AG20443 (cell line): ENCODE data around the gene SORCS2.

Experiments used
- DNase-seq: peaks from one replicate; pipeline ENCODE4 v3.0.0; 2012; ENCODE audit warnings: low spot score, mixed read lengths

SORCS2 gene

DNA sequence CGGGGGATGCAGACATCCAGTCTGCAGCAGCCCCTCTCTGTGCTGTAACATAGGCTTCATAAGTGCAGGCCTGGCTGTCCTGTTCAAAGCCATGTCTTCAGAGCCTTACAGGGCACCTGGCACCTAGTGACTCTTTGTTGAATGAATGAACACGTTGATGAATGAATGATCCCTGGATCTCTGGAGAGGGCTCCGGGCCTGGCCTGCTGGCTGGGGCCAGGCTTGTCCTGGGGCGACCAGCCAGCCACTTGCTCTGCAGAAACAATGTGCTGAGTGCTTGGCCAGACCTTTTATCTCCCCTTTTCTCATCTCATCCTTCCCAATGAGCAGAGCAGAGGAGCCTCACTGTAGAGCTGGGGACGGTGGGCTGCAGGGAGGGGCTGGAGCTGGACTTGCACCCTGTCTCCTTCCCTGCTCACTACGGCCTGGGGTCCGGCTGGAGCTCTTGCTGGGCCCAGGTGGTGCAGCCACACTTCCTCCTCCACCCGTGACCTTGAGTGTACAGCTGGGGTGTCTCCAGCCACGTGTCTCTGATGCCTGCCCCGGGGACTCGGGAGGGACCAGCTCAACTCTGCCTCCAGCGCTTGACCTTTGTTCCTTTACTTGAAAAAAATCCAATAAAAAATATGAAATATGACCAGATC, 164.5 kb downstream of the SORCS2 start:
- DNase-seq, result no peak

DNA sequence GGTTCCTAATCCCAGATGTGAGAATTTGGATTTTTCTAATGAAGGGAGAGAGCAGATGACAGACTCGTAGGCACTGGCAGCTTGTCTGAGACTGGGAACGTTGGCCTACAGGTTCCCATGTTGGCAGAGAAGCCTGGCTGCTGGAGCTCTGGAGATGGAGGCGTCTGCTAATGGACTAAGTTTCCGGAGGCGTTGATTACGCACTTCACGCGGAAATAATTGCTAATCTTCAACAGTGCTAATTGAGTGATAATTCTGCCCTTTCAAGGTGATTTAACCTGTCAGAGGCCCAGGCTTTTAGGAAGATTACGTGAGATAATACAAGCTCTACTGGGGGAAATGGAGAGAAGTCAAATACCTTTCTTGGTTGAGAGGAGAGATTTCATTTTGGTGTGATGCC, 165.0 kb downstream of the SORCS2 start:
- DNase-seq, result no peak

GRCh38 chr4:7358100-7358735, 165.9 kb downstream of the SORCS2 start:
- peak; percentile 89 for DNase-seq

DNA sequence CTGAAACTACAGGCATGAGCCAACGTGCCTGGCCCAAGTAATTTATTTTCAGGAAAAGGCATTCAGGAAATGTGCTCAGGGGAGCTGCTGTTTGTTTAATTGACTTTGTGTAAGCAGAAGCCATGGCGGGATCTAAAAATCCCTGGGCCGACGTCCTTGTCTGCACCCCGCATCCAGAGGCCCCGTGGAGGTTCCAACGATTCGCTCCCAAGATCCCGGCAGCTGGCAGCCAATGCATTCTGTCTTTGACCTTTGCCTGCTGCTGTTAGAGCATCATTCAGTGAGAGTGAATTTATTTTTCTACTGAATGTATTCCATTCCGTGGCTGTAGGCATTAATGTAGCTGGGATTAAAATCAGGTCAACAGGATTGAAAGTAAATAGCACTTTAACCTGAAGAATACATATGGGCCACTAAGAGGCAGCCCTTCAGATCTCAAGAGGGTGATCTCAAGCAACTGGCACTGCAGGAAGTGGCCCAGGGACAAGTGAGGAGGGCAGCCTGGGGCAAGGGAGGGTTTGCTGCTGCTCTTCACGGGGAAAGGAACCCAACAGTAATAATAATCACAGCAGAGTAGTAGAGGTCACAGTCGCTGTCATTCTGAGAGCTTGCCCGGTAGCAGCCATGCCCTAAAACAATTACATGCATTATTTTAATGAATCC, 167.2 kb downstream of the SORCS2 start:
- DNase-seq, result no peak

DNA sequence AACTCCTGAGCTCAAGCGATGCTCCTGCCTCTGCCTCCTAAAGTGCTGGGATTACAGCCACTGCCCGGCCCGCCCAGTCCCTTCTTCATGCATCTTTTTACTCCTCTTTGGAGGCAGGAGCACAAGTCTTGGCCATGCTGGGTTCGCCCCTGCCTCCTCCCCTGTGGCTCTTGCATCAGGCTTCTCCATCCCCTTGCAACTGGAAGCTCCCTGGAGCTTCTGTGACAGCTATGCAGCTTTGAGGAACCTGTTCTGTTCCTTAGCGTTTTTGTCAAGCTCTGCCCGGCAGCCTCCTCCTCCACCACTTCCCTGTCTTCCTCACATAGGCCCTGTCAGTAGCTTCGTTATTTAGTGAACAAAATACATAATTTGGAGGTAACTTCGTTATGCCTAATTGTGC, 168.5 kb downstream of the SORCS2 start:
- no peak for DNase-seq

DNA sequence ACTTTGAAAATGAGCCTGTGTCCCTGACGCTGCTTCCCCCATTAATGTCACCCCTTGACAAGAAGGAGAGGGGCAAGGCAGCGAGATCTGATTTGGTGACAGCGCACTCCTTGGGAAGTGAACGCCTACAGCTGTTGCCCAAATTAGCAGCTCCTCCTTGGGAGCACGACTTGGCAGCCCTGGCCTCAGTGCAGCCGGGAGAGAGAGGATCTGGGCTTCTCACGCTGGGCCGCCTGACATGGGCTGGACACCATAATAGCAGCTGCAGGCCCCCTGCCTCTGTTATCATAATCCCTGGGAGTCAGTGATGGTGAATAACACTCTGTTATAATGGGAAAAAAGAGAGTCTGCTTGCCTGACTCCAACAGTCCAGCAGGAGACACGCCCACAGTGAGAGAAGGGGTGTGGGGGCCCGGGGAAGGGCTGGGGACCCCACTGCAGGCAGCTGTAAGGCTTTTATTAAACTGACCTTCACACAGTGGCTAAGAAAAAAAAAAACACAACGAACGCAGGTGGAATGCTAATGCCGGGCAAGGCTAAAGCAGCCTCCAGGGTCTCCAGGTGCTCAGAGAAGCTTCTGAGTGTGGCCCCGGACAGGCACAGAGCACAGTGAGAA, 169.1 kb downstream of the SORCS2 start:
- DNase-seq, result no peak

- DNase-seq, result no peak
Observed at GRCh38 chr4:7362341-7362740, 170.0 kb downstream of the SORCS2 start.

DNA sequence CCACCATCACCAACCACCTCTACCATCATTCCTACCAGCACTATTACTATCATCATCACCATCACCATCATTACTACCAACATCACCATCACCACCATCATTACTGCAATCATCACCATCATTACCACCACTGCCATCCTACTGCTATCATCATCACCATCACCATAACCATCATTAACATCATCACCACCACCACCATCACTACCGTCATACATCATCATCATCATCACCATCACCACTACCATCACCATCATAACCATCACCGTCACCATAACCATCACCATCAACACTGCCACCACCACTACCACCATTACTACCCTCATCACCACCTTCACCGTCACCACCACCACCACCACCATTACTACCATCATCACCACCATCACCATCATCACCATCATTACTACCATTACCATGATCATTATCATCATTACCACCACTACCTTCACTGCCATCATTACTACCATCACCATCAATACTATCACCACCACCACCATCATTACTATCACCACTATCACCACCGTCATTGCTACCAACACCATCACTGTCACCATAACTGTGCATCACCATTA, 170.6 kb downstream of the SORCS2 start:
- no peak for DNase-seq

GRCh38 chr4:7364979-7365378, 172.6 kb downstream of the SORCS2 start:
- DNase-seq, result no peak

- no peak for DNase-seq
Observed at GRCh38 chr4:7365462-7366179, 173.3 kb downstream of the SORCS2 start.

GRCh38 chr4:7366180-7366945, 174.0 kb downstream of the SORCS2 start:
- DNase-seq, result no peak

- DNase-seq, result no peak
Observed at GRCh38 chr4:7366954-7367353, 174.6 kb downstream of the SORCS2 start.

- no peak for DNase-seq
Observed at GRCh38 chr4:7367406-7367805, 175.1 kb downstream of the SORCS2 start.

GRCh38 chr4:7367864-7368277, 175.5 kb downstream of the SORCS2 start:
- DNase-seq, result peak; percentile 32

DNA sequence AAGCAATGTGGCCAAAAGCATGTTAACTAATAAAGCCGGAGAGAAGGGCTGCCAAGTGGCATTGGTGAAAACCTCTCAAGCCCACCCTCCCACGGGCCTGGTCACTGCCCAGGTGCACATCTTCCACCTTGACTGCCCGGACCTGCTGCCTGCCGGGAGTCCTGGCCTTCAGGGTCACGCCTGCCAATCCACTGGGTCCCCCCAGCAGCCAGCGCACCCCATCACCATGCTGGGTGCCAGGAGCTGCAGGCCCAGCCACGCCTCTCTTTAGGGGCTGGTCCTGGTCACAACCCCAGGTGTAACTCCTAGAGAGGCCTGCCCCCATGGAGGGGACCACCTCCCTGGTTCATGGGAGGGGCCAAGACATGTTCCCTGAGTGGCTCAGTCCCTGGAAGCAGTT, 176.0 kb downstream of the SORCS2 start:
- DNase-seq, result no peak

GRCh38 chr4:7369511-7369910, 177.2 kb downstream of the SORCS2 start:
- DNase-seq, result no peak

DNA sequence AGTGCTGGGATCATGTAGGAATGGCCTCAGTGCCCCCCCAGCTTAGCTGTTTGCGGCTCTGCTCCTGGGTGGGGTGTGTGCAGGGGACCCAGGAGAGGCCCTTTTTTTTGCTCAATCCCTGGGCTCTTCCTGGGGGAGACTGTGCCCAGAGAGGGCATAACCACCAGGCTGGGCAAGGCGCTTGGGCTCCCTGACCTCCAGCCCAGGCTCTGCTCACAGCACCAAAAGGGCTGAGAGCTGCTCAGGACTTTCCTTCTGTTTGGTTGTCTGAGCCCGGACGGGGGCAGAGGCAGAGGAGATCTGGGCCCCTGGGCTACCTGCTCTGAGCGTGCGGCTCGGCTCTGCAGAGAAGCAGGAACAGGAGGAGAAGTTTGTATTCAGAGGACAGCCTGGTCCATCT, 177.7 kb downstream of the SORCS2 start:
- no peak for DNase-seq

- DNase-seq, result peak; percentile 59
Observed at GRCh38 chr4:7371210-7371941, 179.0 kb downstream of the SORCS2 start.

DNA sequence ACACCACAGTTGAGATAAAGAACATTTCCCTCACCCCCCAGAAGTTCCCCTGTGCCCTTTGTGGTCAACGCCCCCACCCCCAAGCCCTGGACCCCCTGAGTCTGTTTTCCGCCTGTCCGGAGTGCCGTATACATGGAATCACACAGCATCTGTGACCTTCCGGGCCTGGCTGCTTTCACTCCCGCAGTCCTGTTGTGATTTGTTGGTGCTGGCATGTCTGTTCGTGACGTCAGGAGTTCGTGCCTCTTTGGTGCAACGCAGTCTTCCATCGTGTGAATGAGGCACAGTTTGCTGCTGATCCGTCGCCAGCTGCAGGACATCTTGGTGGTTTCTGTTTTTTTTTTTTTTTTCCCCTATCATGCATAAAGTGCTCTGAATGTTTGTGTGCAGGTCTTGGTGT, 180.3 kb downstream of the SORCS2 start:
- no peak for DNase-seq

- no peak for DNase-seq
Observed at GRCh38 chr4:7374571-7374970, 182.2 kb downstream of the SORCS2 start.

DNA sequence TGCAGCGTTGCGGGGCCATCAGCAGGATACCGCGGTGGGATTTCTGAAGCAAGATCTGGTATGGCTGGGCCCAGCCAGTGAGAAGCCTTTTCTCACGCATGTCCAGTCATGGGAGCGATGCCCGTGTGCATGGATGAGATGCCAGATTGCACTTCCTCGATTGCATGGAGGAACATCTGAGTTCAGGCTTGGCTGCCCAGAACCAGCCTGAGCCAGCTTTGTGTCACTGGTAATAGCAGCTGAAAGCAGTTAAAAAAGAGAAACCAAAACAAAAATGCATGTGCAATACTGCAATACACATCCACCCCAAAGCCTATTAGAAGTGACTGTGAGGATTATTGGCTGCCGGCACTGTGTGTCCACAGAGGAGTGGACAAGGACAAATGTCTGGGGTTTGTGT, 183.1 kb downstream of the SORCS2 start:
- peak; percentile 76 for DNase-seq
